Stimulated activated effector memory CD8-positive, alpha-beta T cell treated with anti-CD3 and anti-CD28 coated beads, Interleukin-12 subunit alpha, Interleukin-12 subunit beta, amount 100 ng/mL, for 72 hours (primary cell): ENCODE data around the gene ADAMTS2.

Source experiments
- ATAC-seq: fragments of 150-1000 bp; cut with Tn5 transposase; 2 replicates; pipeline ENCODE4 v1.10.0; 2021
- DNase-seq, 2 donors: peaks; one replicate each; pipeline ENCODE4 v3.0.0; 2021 to 2022; ENCODE audit warnings: low spot score in 2 of 2
- H3K27ac Mint-ChIP-seq: one replicate; pipeline ENCODE4 v1.8.0; 2022; ENCODE audit warnings: mild to moderate bottlenecking, mixed read lengths
- H3K36me3 Mint-ChIP-seq: one replicate; pipeline ENCODE4 v1.8.0; 2022; ENCODE audit warnings: mild to moderate bottlenecking, mixed read lengths
- H3K4me1 Mint-ChIP-seq: one replicate; pipeline ENCODE4 v1.8.0; 2022; ENCODE audit warnings: mixed read lengths
- H3K4me3 Mint-ChIP-seq: one replicate; pipeline ENCODE4 v1.8.0; 2022; ENCODE audit warnings: mild to moderate bottlenecking, mixed read lengths
- H3K9me3 Mint-ChIP-seq: one replicate; pipeline ENCODE4 v1.8.0; 2022; ENCODE audit warnings: mixed read lengths

ADAMTS2 gene

DNA sequence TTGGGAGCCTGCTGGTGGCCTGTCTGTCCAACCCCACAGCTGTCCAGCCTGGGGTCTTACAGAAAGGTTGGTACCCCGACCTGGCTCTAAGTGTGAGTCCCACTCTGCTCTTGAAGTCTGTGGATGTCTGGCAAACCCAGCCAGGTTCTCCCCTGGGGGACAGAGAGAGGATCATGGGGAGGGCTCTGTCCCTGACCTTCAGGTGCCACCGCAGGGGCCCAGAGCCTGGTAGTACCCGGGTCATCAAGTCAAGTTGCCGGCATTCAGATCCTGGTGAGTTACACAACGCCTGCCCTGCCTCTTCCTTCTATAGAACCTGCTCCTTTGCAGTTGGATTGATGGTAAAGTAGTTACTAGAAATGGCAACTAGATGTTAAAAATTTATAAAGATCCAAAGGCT is 66.7 kb downstream of the ADAMTS2 start:
- ATAC-seq (no peak), DNase-seq (no peak)
- no peaks in the 10 kb centered on the region for H3K36me3 Mint-ChIP-seq
- no peak overlapping the region for H3K4me3 Mint-ChIP-seq
- no peaks in the 10 kb centered on the region for H3K9me3 Mint-ChIP-seq
- no peak overlapping the region for H3K27ac Mint-ChIP-seq
- H3K4me1 Mint-ChIP-seq: no peaks in the 10 kb centered on the region

GRCh38 chr5:179278119-179278518 is 67.1 kb downstream of the ADAMTS2 start:
- ATAC-seq (no peak), DNase-seq (no peak)
- Mint-ChIP-seq H3K4me3 (no peak overlapping the region), H3K9me3 (no peaks in the 10 kb centered on the region), H3K4me1 (no peaks in the 10 kb centered on the region), H3K27ac (no peak overlapping the region), H3K36me3 (no peaks in the 10 kb centered on the region)

- no peak for DNase-seq
- ATAC-seq: no peak
- no peak overlapping the region for H3K27ac Mint-ChIP-seq
- no peaks in the 10 kb centered on the region for H3K4me1 Mint-ChIP-seq
- H3K4me3 Mint-ChIP-seq: no peak overlapping the region
- H3K36me3 Mint-ChIP-seq: no peaks in the 10 kb centered on the region
- no peaks in the 10 kb centered on the region for H3K9me3 Mint-ChIP-seq
Observed at GRCh38 chr5:179276838-179277395, 68.3 kb downstream of the ADAMTS2 start.

- DNase-seq: no peak
- ATAC-seq: no peak
- no peaks in the 10 kb centered on the region for H3K36me3 Mint-ChIP-seq
- H3K27ac Mint-ChIP-seq: no peak overlapping the region
- H3K4me1 Mint-ChIP-seq: no peaks in the 10 kb centered on the region
- no peaks in the 10 kb centered on the region for H3K9me3 Mint-ChIP-seq
- H3K4me3 Mint-ChIP-seq: no peak overlapping the region
Observed at GRCh38 chr5:179275941-179276837, 69.1 kb downstream of the ADAMTS2 start.

- H3K4me1 Mint-ChIP-seq: no peaks in the 10 kb centered on the region
- DNase-seq (no peak), ATAC-seq (no peak)
- H3K27ac Mint-ChIP-seq: no peak overlapping the region
- no peaks in the 10 kb centered on the region for H3K36me3 Mint-ChIP-seq
- H3K4me3 Mint-ChIP-seq: no peak overlapping the region
- H3K9me3 Mint-ChIP-seq: no peaks in the 10 kb centered on the region
Observed at GRCh38 chr5:179275381-179275878, 69.8 kb downstream of the ADAMTS2 start.

DNA sequence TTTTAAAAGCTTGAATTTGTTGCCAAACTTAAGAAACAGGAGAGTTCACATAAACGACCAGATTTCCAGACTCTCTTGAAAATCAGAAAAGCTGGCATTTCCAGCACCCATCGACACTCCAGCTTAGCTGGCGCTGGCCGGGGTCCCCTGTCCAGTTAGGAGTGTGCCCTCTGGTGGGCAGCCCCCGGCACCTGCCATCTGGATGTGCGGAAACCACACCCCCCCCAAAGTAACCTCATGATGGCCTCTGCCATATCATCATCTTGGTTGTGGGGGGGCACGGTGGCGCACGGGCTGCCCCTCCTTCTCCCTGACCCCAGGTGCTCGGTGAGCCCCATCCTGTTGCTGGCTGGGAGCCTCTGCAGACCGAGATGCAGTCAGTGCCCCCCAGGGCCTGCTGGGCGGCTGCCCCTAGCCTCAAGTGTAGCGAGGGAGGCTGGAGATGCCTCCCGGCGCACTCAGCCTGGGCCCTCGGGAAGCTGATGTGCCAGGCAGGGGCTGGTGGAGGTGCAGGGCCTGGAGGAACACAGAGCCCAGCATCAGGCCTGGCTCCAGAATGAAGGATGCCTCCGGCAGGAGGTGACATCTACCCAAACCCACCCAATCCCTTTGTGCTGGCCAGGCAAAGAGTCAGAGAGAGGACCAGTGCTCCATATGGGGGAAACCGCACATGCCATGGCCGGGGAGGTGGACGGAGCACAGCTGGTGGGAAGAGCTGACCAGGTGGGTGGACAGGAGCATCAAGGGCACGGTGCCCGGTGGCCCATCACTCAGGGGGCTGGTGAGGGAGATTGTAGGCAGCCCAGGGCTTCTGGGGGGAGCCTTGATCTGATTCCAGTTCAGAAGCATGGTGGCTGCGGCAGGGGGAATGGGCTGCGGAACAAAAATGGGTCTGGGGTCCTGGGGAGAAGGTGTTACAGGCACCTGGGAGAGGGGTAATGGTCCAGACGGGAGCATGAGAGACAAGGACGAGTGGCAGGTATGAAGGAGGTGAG is 70.6 kb downstream of the ADAMTS2 start:
- Mint-ChIP-seq H3K27ac (no peak overlapping the region), H3K36me3 (no peaks in the 10 kb centered on the region), H3K4me3 (no peak overlapping the region)

DNA sequence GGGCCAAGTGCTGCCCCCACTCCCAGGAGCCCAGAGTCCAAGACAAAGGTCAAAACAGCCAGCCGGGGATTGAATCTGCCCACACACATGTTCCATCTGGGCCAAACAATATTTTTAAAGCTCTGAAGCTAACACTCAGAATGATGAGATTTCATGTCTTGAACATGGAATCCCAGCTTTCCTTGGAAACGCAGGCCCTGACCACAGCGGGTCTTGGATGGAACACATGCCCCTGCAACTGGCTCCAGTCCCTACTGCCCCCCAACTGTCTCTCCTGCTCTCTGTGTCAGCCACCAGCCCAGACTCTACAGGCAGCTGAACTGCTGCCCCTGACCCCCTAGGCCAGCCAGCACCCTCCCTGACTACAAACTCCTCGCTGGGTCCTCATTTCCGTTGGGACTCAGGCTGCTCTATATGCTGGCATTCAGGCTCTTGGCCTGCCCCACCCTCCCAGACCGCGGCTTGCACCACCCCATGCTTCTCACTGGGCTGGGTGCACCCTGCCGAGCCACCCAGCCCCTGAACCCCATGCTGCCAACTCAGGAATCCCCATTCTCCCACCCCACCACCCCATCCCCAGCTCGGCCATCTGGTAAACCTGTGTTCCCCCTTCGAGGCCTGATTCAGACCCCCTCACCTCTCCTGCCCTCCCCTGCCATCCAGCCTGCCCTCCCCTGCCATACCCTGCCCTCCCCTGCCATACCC is 71.7 kb downstream of the ADAMTS2 start:
- no peak overlapping the region for H3K4me3 Mint-ChIP-seq
- H3K9me3 Mint-ChIP-seq: no peaks in the 10 kb centered on the region
- ATAC-seq (no peak), DNase-seq (no peak)
- H3K27ac Mint-ChIP-seq: no peak overlapping the region
- no peaks in the 10 kb centered on the region for H3K36me3 Mint-ChIP-seq
- H3K4me1 Mint-ChIP-seq: no peaks in the 10 kb centered on the region

More for the DNA sequence above, 70.6 kb downstream of the ADAMTS2 start:
- H3K9me3 Mint-ChIP-seq: no peaks in the 10 kb centered on the region
- no peak for ATAC-seq
- DNase-seq: no peak
- no peaks in the 10 kb centered on the region for H3K4me1 Mint-ChIP-seq

GRCh38 chr5:179273073-179273435 is 72.2 kb downstream of the ADAMTS2 start:
- H3K4me3 Mint-ChIP-seq: no peak overlapping the region
- no peaks in the 10 kb centered on the region for H3K36me3 Mint-ChIP-seq
- H3K27ac Mint-ChIP-seq: no peak overlapping the region
- no peaks in the 10 kb centered on the region for H3K4me1 Mint-ChIP-seq
- ATAC-seq: no peak
- no peak for DNase-seq
- H3K9me3 Mint-ChIP-seq: no peaks in the 10 kb centered on the region

DNA sequence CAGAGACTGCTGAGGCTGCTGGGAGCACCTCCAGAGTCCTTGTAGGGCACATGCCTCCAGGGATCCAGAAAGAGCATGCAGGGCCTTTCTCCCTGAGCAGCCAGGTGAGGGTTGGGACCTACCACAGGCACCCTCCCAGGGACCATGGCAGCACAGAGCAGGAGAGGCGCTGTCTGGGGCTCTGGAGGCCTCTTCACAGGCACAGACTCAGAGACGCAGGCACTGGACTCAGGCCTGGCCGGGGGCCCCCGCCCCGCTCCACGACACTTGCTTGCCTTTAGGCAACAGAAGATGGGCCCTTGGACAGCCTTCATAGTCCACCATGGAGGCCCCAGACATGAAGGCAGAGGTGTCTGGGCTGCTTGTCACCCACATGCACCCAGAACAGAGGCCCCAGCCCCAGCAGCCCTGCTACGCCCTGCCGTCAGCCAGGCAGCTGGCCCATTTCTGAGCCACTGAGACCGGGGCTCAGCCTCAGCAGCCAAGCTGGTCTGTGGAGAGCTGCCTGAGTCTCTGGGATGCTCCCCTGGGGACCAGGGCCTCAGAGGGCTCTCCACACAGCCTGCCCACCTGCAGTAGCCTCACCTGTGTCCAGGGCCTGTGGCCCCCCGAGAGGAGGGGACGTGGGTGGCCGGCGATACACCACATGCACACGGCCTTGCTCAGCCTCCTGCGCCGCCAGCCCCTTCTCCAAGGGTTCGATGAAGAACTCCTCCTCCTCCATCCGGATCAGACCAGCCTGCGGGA is 72.8 kb downstream of the ADAMTS2 start:
- no peaks in the 10 kb centered on the region for H3K9me3 Mint-ChIP-seq
- no peaks in the 10 kb centered on the region for H3K4me1 Mint-ChIP-seq
- ATAC-seq (no peak), DNase-seq (no peak)
- no peak overlapping the region for H3K4me3 Mint-ChIP-seq
- no peak overlapping the region for H3K27ac Mint-ChIP-seq
- H3K36me3 Mint-ChIP-seq: no peaks in the 10 kb centered on the region

DNA sequence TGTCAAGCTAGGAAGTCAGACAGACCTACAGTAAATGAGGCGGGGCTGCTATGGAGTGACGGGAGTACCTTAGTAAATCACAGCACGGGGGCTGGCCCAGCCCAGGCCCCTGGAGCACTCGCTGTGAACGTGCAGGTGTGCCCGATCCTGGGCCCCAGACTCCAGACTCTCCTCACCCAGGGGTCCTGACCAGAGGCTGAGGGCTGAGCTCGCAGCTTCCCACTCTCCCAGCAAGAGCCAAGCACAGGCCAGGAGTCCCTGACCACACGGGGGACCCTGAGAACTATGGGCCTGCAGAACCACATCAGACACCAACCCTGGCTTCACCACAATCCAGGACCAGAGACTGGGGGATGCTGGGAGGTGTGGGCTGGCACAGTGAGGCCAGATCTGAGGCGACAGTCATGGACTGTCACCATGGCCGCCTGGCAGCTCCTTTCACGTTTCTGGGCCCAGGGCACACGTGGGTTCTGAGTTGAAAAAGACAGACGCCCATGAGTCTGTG is 73.4 kb downstream of the ADAMTS2 start:
- H3K27ac Mint-ChIP-seq: no peak overlapping the region
- DNase-seq: no peak
- H3K4me1 Mint-ChIP-seq: no peaks in the 10 kb centered on the region
- no peak overlapping the region for H3K4me3 Mint-ChIP-seq
- H3K9me3 Mint-ChIP-seq: no peaks in the 10 kb centered on the region
- ATAC-seq: no peak
- H3K36me3 Mint-ChIP-seq: no peaks in the 10 kb centered on the region

DNA sequence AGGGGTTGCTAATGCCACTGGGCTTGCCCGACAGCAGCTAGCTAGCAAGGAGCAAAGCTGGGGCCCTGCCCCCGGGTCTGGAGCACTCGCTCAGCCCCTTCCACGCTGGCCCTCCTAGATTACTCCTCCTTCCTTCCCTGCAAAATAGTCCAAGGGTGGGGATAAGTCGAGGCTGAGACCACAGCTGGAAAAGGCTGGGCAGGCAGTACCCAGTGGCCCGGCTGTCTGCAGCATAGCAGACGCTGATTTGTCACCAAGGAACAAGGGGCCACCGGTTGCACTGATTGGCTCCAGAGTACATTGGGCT is 73.9 kb downstream of the ADAMTS2 start:
- no peaks in the 10 kb centered on the region for H3K9me3 Mint-ChIP-seq
- no peaks in the 10 kb centered on the region for H3K36me3 Mint-ChIP-seq

GRCh38 chr5:179270581-179271427 is 74.5 kb downstream of the ADAMTS2 start:
- H3K27ac Mint-ChIP-seq: no peak overlapping the region
- no peak for DNase-seq
- H3K4me3 Mint-ChIP-seq: no peak overlapping the region
- H3K4me1 Mint-ChIP-seq: no peaks in the 10 kb centered on the region
- no peaks in the 10 kb centered on the region for H3K36me3 Mint-ChIP-seq
- ATAC-seq: no peak
- no peaks in the 10 kb centered on the region for H3K9me3 Mint-ChIP-seq

More for the DNA sequence above, 73.9 kb downstream of the ADAMTS2 start:
- no peaks in the 10 kb centered on the region for H3K4me1 Mint-ChIP-seq
- H3K4me3 Mint-ChIP-seq: no peak overlapping the region
- ATAC-seq (no peak), DNase-seq (no peak)
- H3K27ac Mint-ChIP-seq: no peak overlapping the region

DNA sequence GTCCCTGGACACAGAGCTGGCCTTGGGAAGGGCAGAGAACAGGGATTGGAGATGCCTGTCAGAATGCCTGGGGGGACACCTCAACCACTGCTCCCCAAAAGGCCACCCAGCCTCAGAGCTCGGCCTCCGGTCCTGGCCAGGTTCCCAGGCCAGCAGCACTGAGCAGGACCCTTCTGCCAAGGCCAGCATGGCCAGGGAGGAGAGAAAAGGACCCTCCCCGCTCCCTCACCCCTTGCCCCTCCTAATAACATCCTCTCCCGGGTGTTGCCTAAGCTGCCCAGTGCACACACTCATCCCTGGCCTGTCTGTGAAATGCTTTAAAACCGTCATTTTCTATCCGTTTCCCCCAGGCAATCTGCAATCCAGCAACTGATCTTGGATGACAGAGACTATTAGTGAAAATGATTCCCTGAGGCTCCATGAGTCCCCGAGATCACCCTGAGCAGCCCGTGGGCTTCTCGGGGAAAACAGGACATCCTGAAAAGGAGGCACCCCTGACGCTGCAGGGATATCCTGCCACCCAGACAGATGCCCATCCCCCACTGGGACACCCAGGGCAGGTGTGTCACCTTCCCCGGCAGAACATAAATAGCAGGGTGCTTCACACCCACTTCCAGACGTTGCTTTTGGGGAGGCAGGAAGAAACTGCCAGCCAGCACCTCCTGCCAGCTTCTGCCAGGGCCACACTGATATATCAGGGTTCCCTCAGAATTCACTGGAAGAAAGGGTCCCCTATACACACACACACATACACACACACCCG is 75.3 kb downstream of the ADAMTS2 start:
- Mint-ChIP-seq H3K36me3 (no peaks in the 10 kb centered on the region), H3K9me3 (no peaks in the 10 kb centered on the region), H3K27ac (no peak overlapping the region), H3K4me1 (no peaks in the 10 kb centered on the region), H3K4me3 (no peak overlapping the region)
- DNase-seq (no peak), ATAC-seq (no peak)
